SKM-1 treated with dmso at 0.1 percent for 144 hours (cell line): ENCODE results near the gene ZNG1A.
"Not testable (repeated sequence)": the region's sequence is repeated elsewhere in the genome, so short reads cannot be mapped to it uniquely, and the experiment has no call there.

Experiments
- DNase-seq: peaks from one replicate; lab custom pipeline; 2025; ENCODE audit not compliant: unreplicated experiment; lab: John Stamatoyannopoulos, UW

ZNG1A gene

DNA sequence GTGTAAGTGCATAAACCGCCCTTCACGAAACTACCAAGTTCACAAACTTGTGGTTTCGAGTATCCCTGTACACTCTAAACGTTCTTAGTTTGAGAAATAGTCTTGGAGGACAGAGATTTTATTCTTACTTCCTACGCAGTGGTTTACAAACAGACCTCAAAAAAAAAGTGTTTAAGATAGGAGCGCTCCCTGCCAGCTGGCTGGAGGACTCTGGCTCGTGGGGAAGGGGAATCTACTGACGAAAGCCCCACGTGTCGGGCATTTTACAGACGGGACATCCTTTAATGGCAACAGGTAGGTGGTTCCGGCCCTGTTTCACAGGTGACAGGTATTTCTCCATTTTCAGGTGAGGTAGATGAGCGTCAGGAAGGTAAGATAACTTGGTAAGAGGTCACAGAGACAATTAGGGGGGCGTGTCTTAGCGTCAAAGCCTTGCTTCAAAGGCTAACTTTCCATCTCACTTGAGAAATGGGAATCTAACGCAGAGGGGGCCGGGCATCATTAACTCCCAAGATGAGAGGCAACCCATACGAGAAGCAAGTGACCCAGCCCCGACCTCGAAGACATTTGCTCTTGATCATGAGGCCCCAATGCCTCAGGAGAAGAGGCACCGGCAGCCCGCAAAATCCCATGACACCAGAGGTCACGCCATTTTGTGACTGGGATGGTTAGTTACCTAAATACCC lies 573 bp downstream of the ZNG1A start:
- not testable (repeated sequence) for DNase-seq

DNA sequence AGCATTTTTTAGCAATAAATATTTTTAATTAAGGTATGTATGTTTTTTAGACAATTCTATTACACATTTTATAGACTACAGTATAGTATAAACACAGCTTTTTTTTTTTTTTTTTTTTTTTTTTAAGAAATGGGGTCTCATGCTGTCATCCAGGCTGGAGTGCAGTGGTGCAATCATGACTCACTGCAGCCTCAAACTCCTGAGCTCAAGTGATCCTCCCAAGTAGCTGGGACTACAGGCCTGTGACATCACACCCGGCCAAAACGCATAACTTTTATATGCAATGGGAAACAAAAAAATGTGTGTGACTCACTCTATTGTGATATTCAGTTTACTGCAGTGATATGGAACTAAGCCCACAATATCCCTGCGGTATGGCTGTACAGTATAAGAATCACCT lies 9.1 kb downstream of the ZNG1A start:
- DNase-seq: not testable (repeated sequence)

DNA sequence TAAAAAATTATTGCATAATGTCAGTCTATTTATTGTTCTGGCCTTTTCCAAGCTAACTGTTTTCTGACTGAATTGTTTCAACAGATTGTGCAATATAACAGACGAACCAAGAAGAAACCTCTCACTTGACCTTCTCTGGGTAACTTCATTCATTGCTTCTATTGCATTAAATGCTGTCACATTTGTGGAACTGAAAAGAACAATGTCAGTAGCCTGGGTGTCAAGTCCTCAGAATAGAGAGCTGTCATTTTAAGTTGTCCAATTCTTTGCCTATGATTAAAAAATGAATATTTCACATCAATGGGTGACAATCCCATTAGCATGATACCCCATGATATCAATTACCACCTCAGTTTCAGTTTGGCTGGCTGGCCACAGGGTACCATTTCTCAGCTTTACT lies 19.0 kb downstream of the ZNG1A start:
- DNase-seq: not testable (repeated sequence)

DNA sequence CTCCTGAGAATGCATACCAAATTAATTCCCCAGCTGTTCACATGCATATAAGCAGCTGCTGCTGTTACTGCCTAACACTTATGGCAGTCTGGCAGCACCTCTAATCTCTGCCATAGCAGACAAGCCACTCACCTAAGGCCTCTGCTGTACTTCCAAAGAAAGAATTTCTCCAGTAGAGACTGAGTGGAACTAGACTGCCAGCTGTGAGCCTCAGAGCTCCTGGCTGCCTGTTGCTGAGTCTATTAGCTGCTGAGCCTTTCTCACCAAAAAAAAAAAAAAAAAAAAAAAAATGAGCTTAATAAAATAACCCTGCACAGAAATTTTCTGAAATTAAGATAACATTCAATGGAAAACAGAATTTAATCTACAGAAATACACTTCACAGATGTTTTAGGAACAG lies 27.7 kb downstream of the ZNG1A start:
- DNase-seq: not testable (repeated sequence)

DNA sequence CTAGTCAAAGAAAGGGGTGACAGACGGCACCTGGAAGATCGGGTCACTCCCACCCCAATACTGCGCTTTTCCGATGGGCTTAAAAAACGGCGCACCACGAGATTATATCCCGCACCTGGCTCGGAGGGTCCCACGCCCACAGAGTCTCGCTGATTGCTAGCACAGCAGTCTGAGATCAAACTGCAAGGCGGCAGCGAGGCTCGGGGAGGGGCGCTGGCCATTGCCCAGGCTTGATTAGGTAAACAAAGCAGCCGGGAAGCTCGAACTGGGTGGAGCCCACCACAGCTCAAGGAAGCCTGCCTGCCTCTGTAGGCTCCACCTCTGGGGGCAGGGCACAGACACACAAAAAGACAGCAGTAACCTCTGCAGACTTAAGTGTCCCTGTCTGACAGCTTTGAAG lies 39.0 kb downstream of the ZNG1A start:
- DNase-seq: not testable (repeated sequence)

DNA sequence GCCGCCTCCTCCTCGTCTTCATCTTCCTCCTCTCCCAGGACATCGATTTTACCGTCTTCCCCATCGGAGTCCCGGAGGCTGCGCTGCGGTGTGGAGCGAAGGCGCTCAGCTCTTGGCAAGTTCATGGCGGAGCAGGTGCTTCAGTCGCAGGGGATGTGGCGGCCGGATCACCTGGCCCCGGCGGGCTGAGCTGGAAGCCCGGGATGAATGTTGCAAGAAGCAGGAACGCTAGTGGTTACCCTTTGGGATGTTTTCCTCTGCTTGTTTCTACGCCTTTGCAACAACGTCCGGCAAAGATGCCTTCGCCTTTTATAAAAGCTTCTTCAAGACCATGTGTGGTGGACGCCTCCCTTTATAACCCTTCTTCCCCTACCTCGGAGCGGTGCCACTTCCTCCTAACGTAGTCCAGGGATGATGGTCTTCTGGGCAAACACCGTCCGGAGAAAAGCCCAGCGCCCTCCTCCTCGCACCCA lies 60.8 kb downstream of the ZNG1A start, which contains the start of gene FOXD4:
TSS of gene FOXD4 (minus strand) at position 423 of the 473 bp plus-strand sequence. CDS start at position 125, 298 bp downstream.
- not testable (repeated sequence) for DNase-seq

GRCh38 chr9:117144-117994 lies 61.5 kb downstream of the ZNG1A start:
- DNase-seq: not testable (repeated sequence)

- not testable (repeated sequence) for DNase-seq
These were observed 62.4 kb downstream of the ZNG1A start for GRCh38 chr9:116239-117077.

- not testable (repeated sequence) for DNase-seq
These were observed 63.8 kb downstream of the ZNG1A start for GRCh38 chr9:115118-115451.

GRCh38 chr9:114267-115117 lies 64.4 kb downstream of the ZNG1A start:
- DNase-seq: not testable (repeated sequence)

DNA sequence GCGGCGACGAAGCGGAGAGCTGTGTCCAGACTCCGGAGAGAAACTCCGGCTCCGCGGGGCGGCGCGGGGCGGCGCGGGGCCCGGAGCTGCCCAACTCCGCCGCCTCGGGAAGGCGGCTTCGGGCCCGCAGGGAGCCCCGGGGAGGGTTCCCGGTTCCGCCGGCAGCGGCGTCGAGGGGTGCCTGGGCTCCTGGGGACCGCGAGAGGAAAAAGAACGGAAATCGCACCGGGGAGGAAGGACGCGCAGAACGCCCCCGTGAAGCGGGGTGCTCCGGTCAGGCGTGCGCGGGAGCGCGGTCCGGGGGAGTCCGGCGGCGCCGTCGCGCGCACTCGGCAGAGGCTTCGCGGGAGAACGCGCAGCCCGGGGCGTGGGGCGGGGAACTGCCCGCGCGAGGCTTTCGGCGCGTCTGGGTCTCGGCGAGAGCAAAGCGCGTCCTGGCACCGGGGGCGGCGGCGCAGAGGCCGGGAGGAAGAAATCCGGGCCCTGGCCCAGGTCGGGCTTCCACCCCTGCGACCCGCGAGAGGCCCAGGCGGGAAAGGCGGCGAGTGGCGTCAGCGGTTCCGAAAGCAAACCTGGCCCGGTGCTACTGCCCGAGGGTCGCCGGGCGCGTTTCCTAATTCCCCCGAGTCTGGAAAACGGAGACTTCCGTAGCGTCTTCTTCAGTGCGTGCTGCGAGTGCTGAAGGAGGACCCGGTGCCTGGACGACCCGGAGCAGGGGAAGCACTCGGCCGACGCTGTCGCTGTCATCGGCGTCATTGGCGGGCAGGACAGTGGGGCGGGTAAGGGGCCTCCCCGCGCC lies 65.2 kb downstream of the ZNG1A start:
- not testable (repeated sequence) for DNase-seq

DNA sequence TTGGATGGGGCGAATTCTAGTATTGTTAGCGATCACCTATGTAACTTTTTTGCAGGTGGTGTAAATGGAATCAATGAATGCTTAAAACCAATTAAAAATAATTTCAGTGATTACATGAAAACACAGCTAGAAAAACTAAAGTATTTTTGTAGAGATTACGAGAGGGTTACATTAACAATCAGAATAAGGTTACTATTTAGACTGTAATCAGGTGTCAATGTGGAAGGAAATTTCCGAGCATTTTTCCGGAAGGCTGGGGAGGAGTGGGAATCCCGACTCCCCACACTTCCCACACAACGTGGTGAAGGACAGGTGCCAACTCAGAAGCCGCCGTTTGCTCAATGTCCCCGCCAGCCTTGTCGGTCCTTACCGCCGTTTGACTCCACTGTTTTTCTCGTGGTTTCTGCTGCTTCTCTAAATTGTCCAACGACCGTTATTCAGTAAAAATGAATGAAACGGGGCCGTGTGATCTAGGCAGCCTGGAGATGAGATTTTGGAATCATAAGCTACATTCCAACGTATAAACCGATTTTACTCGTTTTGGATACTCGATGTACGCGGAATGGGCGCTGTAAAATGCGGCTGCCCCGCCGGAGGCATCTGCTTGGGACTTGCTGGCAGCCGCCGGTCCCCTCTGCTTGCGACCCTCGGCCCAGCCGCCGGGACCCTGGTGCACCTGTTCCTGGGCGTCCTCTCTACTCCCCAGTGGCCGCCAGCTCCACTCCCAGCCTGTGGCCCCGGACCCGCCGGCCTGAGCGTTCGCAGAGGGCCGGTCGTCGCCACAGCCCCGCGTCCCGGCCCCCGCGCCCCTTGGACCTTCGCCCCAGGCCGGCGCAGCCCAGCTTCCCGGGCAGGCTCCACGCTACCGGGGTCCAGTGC lies 66.0 kb downstream of the ZNG1A start:
- not testable (repeated sequence) for DNase-seq

GRCh38 chr9:110672-111071 lies 68.2 kb downstream of the ZNG1A start:
- DNase-seq: not testable (repeated sequence)

DNA sequence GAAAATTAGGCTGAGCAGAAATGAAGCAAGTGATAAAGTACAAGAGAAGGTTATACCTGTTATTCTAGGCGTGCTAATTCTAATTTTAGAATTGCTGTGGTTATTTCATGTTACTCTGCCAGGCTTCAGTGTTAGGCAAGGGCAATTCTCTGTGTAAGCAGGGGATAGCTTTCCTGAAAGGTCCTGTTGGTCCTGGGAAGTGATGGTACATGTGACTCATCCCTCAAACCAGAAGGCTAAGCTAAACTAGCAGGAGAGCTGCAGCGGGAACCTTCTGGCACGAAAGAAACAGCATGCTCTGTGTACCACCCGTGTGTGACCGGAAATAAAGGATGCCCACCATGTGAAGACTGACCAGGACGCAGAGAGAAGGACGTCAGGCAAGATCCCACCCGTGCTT lies 69.3 kb downstream of the ZNG1A start:
- DNase-seq: not testable (repeated sequence)

DNA sequence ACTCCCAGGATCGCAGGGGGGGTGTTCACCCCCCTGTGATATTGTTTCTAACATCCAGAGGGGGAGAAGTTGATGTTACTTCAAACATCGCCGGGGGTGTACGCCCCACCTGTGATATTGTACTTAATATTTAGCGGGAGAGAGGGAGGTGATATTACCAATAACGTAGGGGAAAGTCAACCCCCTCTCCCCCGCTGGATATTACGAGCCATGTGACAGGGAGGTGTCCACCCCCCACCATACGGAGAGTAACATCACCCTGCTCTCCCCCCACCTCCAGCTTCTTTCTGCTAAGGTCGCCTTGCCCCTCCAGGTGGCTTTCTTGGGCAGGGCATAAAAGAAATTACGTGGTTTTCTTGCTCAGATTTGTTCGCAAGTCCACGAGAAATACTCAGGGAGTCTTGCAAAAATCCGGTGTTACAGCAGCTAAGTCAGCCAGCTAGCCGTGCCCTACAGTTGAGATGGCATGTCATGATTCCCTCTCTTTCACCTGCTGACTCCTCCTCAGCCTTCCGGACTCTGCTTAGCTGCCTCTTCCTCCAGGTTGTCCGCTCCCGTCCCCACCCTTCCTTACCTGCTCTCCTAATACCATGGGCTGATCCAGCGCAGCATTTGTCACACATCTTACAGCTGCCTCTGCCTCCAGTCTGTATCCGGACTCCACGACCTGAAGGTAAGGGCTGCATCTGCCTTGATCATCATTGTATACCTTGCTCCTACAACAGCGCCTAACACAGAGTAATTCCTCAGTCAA lies 69.9 kb downstream of the ZNG1A start:
- DNase-seq: not testable (repeated sequence)

- DNase-seq: not testable (repeated sequence)
These were observed 72.9 kb downstream of the ZNG1A start for GRCh38 chr9:105991-106390.

- not testable (repeated sequence) for DNase-seq
These were observed 78.4 kb downstream of the ZNG1A start for GRCh38 chr9:100430-100829.

- DNase-seq: not testable (repeated sequence)
These were observed 79.0 kb downstream of the ZNG1A start for GRCh38 chr9:99867-100266.
